ENCODE measurements around the gene LETMD1. TPM values are rescaled to one million over a fixed set of nuclear protein-coding genes. Genes with fewer than 3 reads are reported as not detected.

Gene LETMD1
- total RNA-seq, 4 donors from 2014 or later: 69.6 to 89.3 (median 80.9) TPM

- no peak for TF ChIP-seq CTCF (IDR thresholded peaks at IDR 0.05; ENCODE audit: low read depth)
Observed at GRCh38 chr12:51019927-51020326, 28.2 kb upstream of the LETMD1 start.

- no peak for TF ChIP-seq CTCF (IDR thresholded peaks at IDR 0.05; ENCODE audit: low read depth)
Observed at GRCh38 chr12:51020448-51021182, 27.5 kb upstream of the LETMD1 start.

GRCh38 chr12:51021694-51022093, 26.4 kb upstream of the LETMD1 start:
- TF ChIP-seq CTCF (IDR thresholded peaks at IDR 0.05; ENCODE audit: low read depth): no peak

- no peak for TF ChIP-seq CTCF (IDR thresholded peaks at IDR 0.05; ENCODE audit: low read depth)
Observed at GRCh38 chr12:51023625-51024382, 24.3 kb upstream of the LETMD1 start.

GRCh38 chr12:51025338-51025835, 22.7 kb upstream of the LETMD1 start:
- TF ChIP-seq CTCF (IDR thresholded peaks at IDR 0.05; ENCODE audit: low read depth): no peak

- no peak for TF ChIP-seq CTCF (IDR thresholded peaks at IDR 0.05; ENCODE audit: low read depth)
Observed at GRCh38 chr12:51025836-51026638, 22.1 kb upstream of the LETMD1 start, which contains the start of gene SLC11A2. SLC11A2 (minus strand) TSS chr12:51026384; CDS start chr12:51010728, 15,656 bp downstream.
